Measurements from ENCODE around the gene MAB21L4.

Gene MAB21L4

GRCh38 chr2:240894836-240895558 lies 959 bp downstream of the MAB21L4 start:
- DNase-seq (ENCODE audit: low read depth in 2 of 2): no peak

DNA sequence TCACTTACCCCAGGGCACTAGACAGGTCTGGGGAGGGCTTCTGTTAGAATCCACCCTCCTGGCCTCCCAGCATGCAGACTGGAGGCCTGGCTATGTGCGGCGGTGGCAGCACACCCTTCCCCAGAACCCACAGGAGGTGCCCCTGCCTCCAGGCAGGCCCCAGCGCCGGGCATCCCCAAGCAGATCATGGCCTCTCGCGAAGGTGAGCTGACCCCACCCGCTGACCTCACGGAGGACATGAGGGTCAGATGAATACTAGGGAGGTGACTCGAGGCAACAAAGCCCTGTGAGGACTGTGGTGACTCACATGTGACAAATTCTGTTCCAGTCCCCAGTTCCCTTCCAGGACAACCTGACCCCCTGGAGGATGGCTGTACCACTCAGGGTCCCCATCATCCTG lies 1.9 kb downstream of the MAB21L4 start:
- DNase-seq (ENCODE audit: low read depth in 2 of 2): no peak

GRCh38 chr2:240893363-240893844 lies 2.6 kb downstream of the MAB21L4 start:
- DNase-seq (ENCODE audit: low read depth in 2 of 2): peak in 1 of 2 donors; percentile 66

GRCh38 chr2:240892925-240893324 lies 3.0 kb downstream of the MAB21L4 start:
- no peak for DNase-seq (ENCODE audit: low read depth in 2 of 2)

DNA sequence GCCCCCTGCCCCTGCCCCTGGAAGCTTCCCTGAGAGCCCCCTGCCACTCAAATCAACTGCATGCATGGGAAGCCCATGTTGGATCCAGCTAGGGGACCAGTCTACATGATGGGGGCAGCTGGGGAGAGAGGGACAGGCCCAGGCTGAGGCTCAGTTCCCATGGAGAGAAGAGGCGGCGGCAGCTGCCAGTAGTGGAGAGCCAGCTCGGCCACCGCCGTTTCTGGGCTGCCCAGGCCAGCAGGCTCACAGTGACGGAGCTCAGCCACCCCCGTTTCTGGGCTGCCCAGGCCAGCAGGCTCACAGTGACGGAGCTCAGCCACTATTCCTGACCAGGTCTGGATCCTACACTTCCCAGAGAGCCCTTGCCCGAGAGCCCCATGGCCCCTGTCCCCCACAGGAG lies 3.6 kb downstream of the MAB21L4 start:
- DNase-seq (ENCODE audit: low read depth in 2 of 2): no peak

GRCh38 chr2:240891492-240892340 lies 4.2 kb downstream of the MAB21L4 start:
- DNase-seq (ENCODE audit: low read depth in 2 of 2): no peak

DNA sequence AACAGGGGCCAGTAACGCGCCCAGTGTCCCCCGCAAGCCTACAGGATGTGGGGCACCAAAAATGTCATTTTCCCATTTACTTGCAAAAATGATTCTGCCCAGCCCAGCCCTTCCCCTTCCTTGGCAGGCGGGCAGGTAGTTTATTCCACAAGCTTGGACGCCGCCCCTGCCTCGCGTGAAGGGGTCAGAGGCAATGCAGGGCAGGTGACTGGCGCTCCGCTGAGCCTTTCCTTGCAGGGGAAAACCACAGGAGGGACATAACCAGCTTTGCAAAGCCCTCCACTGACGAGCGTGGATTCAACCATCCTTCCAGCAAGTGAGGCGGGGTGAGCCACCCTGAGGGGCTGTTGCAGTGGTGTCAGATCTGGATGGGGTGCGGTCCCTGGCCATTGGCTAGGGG lies 5.3 kb downstream of the MAB21L4 start:
- DNase-seq (ENCODE audit: low read depth in 2 of 2): no peak

DNA sequence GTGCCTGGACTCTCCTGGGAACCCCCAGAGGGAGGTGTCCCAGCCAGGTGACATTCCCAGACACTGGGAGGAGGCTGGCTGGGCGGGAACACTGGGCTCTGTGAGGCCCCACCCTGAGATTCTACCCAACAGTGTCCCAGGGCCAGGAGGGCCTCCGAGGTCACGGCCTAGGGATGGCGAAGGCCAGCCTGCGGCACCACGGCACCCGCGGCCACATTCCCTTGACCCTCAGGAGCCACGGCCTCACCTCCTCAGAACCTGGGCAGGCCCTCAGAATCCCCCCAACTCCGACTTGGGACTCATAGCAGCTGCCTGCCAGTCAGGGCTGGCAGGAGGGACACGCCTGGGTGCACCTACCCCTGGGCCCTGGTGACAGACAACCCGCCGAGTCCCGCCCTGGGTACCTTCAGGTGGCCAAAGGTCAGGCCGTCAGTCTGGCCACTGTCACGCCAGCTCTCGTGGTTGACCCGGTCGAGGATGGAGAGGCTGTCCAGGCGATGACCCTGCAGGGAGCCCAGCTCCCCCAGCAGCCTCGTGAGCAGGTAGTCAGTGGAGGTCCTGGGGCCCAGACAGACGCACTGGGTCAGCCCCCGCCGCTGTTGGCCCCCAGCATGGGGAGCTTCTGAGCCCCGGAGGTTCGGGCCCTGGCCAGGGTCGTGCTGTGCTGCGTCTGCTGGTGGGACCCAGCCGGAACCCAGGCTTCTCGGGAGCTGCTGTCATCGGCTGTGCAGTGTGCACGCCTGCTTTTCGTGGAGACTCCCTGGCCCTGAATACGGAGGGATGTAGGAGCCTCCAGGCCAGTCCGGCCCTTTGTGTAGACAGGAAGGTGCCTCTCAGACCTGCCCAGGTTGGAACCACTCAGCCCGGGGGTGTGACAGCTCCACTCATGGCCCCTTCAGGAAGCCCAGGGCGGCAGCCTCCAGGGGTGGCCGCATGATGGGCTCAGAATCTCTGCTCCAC lies 6.1 kb downstream of the MAB21L4 start:
- no peak for DNase-seq (ENCODE audit: low read depth in 2 of 2)

DNA sequence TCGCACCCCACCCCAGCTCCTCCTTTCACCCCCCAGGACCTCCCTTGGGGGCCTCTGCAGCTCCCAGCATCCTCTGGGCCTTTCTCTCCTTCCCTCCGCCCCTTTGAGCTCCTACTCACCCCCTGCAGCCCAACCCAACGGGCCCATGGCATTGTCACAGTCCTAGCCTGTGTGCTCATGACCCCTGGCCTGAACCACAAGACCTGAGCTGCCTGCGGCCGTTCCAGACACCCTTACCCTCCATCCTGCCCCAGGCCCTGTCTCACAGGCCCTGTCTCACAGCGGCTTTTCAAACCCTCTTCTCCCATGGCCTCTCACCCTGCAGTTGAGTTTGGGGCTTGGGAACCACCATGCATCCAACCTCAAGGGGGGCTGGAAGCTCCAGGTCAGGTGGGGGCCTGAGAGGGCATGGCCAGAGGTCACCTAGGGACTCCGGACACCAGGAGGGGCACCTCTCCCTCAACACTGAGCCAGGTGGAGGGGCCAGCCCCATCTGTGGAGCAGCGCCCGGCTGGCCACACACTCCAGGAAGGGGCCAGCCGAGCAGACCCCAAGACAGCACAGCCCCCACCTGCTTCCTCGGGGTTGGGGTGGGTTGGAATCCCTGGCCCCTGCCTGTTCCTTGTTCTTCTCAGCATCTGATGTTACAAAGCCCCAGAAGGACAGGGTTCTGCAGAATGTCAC lies 6.9 kb downstream of the MAB21L4 start:
- DNase-seq (ENCODE audit: low read depth in 2 of 2): no peak

DNA sequence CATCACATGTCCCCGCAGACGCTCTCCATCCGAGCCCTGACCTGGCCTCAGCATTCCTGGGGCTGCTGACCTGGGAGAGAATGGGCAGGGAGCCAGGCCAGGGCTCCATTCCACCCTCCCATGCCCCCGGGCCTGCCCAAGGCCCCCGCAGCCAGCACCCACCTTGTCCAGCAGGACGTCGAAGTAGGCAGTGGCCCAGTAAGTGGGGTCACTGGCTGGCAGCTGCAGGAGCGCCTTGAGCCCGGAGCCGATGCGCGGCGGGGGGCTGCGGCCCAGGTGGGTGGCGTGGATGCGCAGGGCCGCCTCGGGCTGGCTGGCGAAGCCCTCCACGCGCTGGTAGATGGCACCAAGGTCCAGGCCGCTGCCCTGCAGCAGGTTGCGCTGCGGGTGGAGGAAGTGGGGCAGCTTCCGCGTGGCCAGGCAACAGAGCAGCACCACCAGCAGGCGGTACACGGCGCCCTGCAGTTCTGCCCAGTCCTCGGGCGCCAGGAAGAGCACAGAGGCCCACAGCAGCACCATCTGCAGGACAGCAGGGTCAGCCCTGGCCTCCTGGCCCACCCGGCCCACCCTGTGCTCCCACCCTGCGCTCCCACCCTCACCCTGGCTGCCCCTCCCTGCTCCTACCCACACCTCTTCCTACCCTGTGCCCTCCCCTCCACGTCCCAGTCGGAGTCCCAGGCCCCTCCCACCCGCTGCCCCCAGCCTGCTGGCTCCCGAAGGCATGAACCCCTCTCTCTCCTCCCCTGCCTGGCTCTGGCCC lies 7.6 kb downstream of the MAB21L4 start:
- no peak for DNase-seq (ENCODE audit: low read depth in 2 of 2)

- no peak for DNase-seq (ENCODE audit: low read depth in 2 of 2)
Observed at GRCh38 chr2:240887631-240888030, 8.3 kb downstream of the MAB21L4 start.

DNA sequence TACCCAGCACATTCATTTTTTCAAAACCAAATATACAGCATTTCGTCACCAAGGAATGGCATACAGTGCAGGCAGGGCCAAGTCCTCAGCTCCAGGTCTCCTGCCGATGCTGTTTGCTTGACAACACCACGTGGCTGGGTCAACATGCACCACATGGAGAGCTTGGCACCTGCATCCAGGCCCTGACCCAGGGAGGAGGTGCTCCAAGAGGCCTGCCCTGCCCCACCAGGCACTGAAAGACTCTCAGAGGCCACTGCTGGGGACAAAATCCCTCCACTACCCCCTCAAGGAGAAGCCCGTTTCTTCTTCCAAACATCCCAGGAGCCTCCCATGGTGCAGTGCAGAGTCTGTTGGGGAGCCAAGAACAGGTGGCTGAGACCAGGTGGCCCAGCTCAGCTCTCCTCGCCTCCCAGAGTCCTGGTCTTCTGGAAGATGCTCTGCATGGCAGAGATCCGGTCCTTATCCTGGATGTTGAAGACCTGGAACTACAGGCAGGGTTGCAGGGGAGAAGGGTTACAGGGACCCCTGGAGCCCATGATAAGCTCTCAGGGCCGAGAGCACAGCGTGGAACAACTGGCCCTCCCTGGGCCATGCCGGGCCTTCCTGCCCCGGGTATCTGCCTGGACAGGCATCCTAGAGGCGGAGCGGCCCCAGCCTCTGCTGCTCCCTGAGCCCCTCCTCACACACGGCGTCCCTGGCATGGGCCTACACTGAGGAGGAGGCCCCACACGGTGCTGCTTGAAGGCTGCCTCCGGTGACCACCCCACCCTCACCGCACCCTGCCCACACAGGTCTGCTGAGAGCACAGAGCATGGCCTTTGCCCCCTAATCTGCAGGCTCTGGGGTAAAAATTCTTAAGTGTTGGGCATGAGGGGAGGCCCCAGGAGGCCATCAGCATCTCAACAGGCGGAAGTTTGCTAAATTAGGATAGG lies 9.0 kb downstream of the MAB21L4 start:
- no peak for DNase-seq (ENCODE audit: low read depth in 2 of 2)

- no peak for DNase-seq (ENCODE audit: low read depth in 2 of 2)
Observed at GRCh38 chr2:240886023-240886565, 9.9 kb downstream of the MAB21L4 start.

GRCh38 chr2:240885566-240885965 lies 10.4 kb downstream of the MAB21L4 start:
- no peak for DNase-seq (ENCODE audit: low read depth in 2 of 2)

GRCh38 chr2:240884745-240885144 lies 11.2 kb downstream of the MAB21L4 start:
- DNase-seq (ENCODE audit: low read depth in 2 of 2): no peak

- DNase-seq (ENCODE audit: low read depth in 2 of 2): no peak
Observed at GRCh38 chr2:240884221-240884620, 11.7 kb downstream of the MAB21L4 start.

DNA sequence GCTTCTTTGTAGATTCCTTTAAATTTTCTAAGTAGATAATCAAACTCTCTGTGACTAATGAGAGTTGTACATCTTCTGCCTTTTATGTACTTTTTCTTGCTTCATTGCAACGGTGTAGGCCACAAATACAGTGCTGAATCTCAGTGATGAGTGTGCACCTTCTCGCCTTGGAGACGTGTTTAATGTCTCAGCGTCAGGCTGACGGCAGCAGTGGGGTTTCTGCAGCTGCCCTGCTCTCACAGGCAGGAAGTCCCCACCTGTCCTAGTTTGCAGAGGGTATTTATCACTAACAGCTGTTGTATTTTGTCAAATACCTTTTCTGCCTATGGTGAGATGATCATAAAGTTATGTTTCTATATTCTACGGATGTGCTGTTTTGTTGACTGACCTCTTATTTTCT lies 14.0 kb downstream of the MAB21L4 start:
- DNase-seq (ENCODE audit: low read depth in 2 of 2): no peak

GRCh38 chr2:240879105-240879504 lies 16.9 kb downstream of the MAB21L4 start:
- no peak for DNase-seq (ENCODE audit: low read depth in 2 of 2)

DNA sequence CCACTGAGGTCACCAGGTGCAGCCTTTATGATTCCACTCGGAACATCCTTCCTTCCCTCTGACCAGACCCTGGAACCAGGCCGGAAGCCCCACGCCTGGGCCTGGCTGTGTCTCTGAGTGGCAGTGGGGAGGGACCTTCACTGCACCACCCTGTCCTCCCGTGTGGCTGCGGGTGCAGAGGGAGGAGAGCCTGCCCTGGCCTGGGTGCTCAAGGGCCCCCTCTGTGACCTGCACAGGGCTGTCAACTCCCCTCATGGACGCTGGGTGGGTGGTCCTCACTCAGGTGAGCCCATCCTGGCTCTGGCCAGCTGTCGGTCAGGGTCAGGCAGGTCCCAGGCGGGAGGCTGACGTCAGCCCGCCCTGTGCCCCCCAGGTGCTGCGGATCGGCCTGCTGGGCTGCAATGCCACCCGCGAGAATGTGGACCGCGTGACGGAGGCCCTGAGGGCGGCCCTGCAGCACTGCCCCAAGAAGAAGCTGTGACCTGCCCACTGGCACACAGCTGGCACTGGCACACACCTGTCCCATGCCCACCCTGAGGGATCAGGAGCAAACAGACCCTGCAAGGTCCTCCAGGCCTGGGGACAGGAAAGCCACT lies 17.5 kb downstream of the MAB21L4 start:
- DNase-seq (ENCODE audit: low read depth in 2 of 2): no peak
